GM19468 (cell line): ENCODE results near the gene SLC39A1.

Source experiments
- ATAC-seq: cut with Tn5 transposase; IDR thresholded peaks from one replicate; pipeline ENCODE4 v1.9.1; 2021; ENCODE audit warnings: mild to moderate bottlenecking, moderate library complexity, moderate number of reproducible peaks; ENCODE audit not compliant: unreplicated experiment; ENCODE audit errors: extremely low read depth

Gene SLC39A1

GRCh38 chr1:153954826-153955225, 8.5 kb downstream of the SLC39A1 start:
- no peak for ATAC-seq

GRCh38 chr1:153953859-153954365, 9.4 kb downstream of the SLC39A1 start:
- ATAC-seq, result no peak

DNA sequence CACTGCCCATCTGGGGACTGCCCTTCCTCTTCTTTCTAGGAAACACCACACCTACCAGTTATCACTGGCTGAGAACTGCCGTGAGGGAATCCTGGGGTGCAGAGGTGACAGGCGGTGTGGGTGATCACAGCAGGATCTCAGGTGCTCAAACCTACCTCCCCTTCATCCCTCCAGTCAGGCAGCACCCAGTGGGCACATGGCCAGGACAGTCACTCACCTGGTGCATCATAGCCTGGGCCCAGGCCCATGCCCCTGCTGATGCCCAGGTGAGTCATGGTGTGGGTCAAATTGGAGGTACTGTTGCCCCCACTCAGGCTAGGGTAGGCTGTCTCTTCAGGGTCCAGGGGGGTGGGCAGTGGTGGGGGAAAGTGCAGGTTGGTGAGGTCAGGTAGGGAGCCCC, 11.5 kb downstream of the SLC39A1 start:
- no peak for ATAC-seq

GRCh38 chr1:153951183-153951582, 12.2 kb downstream of the SLC39A1 start:
- ATAC-seq, result no peak

- ATAC-seq, result peak; percentile 30
These were observed 16.6 kb downstream of the SLC39A1 start, which contains the start of gene DENND4B for GRCh38 chr1:153946622-153947241. TSS of gene DENND4B (minus strand) at chr1:153946718. CDS start at chr1:153944374, 2,344 bp downstream.

GRCh38 chr1:153945795-153946621, 17.3 kb downstream of the SLC39A1 start:
- peak; percentile 56 for ATAC-seq

- no peak for ATAC-seq
These were observed 18.1 kb downstream of the SLC39A1 start for GRCh38 chr1:153945131-153945794.

- no peak for ATAC-seq
These were observed 18.6 kb downstream of the SLC39A1 start for GRCh38 chr1:153944827-153945117.

- no peak for ATAC-seq
These were observed 19.1 kb downstream of the SLC39A1 start for GRCh38 chr1:153944005-153944826.

GRCh38 chr1:153942766-153943549, 20.4 kb downstream of the SLC39A1 start:
- ATAC-seq, result no peak

- ATAC-seq, result no peak
These were observed 21.3 kb downstream of the SLC39A1 start for GRCh38 chr1:153941826-153942725.

DNA sequence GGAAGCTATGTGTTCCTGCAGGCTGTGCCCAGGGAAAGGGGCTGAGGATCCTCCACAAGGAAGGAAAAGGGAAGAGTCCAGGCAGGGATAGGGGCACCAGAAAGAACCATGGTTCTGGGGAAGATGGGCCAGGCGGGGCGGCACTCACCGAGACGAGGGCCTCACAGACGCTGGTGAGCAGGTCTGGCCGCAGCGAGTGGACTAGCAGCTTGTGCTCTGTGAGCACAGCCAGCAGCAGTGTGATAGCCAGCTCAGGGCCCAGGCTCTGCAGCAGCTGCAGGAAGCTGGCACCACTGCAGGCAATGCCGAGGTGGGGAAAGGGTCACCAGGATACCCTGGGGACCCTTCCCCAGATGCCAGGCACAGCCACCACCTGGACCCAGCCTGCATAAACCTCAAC, 22.6 kb downstream of the SLC39A1 start:
- no peak for ATAC-seq

- ATAC-seq, result no peak
These were observed 23.9 kb downstream of the SLC39A1 start for GRCh38 chr1:153939476-153939875.

- ATAC-seq, result no peak
These were observed 24.3 kb downstream of the SLC39A1 start for GRCh38 chr1:153938996-153939395.

DNA sequence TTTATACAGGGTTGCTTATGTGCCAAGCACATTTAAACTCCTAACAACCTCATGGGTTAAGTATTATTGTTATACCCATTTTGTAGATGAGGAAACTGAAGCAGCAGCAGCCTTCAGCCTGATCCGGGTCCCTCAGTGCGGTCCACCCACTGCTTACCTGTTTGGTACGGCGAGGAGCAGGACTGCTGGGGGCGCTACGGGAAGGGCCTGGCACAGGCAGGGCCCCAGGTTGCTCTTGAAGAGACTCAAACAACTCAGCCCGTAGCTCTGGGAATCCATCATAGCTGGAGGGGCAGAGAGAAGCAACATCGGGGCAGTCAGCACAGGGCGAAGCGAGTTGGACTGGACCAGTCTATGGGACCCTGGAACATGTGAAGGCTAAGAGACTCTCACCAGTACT, 26.0 kb downstream of the SLC39A1 start:
- ATAC-seq, result no peak

GRCh38 chr1:153936011-153936802, 27.1 kb downstream of the SLC39A1 start:
- ATAC-seq, result no peak

GRCh38 chr1:153934746-153935145, 28.6 kb downstream of the SLC39A1 start:
- ATAC-seq, result no peak

DNA sequence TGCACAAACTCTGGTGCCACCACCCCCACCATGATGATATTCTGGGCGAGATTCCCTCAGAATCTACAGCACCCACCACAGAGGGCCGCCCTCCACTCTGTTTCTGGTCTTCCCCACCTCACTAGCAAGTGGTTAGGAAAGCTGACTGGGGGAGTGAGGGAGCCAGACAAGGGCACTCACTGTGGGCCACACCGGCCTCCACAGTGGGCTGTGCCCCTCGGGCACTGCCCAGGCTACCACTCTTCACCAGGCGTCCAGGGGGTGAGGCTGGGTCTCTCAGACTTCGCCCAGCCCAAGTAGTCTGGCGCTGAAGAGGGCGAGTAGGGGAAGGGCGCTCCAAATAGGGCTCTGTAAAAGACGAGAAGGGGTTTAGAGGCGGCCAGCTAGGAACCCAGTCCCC, 29.4 kb downstream of the SLC39A1 start:
- ATAC-seq, result no peak
